Sciatic nerve (tissue), 2 donors: ENCODE data around the gene CHST11. TPM values are rescaled to one million over a fixed set of nuclear protein-coding genes. Genes with fewer than 3 reads are reported as not detected.

Experiments
- ATAC-seq: fragments of 200-7000 bp; cut with Tn5 transposase; one replicate; pipeline ENCODE4 v1.9.1; 2020; ENCODE audit warnings: mild to moderate bottlenecking, moderate library complexity
- DNase-seq: peaks from one replicate; pipeline ENCODE4 v3.0.0-alpha.2; 2020; ENCODE audit warnings: low spot score
- intact Hi-C: fragments of 100-400 bp; cut with DNase I; formaldehyde crosslinking; loops from one replicate; pipeline ENCODE4 v1.14.2; 2022
- total RNA-seq: library from RNA; stranded (reverse); fragmentation: NEBNext Ultra II Directional; extraction: Animal tissue kit (Norgen Biotek cat#: 25700); gene quantifications from one replicate; pipeline ENCODE4 v1.2.1, GENCODE V29; 2021
- donor health status: DM: no; HTN: no; CAD: no.
- donor health status: DM: no; HTN: no; CAD: no.

The CHST11 gene
- total RNA-seq, 1 donor from 2014 or later, result 19.2 TPM

DNA sequence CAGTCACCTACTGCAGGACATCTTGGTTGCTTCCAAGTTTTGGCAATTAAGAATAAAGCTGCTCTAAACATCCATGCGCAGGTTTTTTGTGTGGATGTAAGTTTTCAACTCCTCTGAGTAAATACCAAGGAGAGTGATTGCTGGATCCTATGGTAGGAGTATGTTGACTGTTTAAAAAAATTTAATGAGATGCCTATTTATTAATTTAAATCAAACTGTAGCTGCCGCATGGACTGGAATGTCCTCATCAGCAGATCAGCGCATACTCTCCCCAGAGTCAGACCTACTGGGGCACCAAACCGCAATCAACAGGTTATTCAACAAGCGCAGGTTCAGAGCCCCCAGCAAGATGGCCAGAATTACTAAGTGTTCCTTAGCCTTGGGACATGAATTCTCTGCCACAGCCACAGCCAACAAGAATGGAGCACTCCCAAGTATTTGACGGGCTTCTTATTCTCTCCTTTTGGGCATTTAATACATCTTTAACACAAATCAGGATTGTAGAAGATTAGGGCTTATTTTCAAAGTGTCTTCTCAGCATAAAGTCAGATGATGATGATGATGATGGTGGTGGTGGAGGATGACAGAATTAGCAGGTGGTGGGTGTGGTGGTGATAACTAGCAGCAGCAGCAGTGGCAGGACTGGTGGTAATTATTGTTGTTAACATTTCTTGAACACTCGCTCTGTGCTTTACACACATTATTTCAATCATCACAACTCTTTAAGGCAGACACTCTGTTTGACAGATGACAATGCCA is 170.7 kb downstream of the CHST11 start:
- intact Hi-C loops, result loop anchor here (1.0 kb wide), 1 partner anchor 46 kb away; no protein-coding TSS in a partner anchor
- DNase-seq (no peak), ATAC-seq (no peak)

DNA sequence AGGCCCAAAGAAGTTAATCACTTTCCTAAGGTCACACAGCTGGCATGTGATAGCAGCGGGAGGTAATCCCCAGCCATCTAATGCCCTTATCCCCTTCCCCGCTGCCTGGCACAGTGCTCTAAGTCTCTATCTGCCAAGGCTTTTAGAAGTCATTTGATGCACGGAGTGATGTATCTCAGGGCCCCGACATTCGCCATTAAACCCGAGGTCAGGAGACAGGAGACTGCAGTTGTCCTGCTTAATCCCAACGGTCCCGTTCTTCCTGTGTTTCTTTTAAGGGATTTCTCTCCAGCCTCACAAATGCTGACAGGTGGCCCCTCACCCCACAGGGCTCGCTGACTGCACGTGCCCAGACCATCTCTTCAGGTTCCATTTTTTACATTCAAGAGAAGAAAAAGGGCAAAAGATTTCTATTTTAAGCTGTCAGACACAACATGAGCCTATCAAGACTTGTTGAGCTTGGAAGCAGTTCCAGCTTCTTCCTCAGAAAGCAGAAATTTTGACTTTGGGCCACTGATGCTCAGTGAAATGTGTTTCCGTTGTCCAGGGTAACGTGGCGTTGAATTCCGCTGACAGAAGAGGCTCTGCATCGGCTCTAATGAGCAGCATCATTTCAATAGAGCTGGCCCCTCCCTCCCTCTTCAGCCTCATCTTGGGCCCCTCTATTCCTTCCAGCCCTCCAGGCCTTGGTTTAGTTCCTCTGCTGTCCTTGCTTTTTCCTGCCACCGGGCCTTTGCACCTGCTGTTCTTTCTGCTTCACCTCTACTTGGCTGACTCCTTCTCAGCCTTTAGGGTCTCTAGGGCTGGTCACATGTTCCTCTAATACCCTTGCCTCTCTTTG is 171.5 kb downstream of the CHST11 start:
- DNase-seq, result no peak
- intact Hi-C loops, result loop anchor here (1.0 kb wide), 1 partner anchor 45 kb away; no protein-coding TSS in a partner anchor
- no peak for ATAC-seq

DNA sequence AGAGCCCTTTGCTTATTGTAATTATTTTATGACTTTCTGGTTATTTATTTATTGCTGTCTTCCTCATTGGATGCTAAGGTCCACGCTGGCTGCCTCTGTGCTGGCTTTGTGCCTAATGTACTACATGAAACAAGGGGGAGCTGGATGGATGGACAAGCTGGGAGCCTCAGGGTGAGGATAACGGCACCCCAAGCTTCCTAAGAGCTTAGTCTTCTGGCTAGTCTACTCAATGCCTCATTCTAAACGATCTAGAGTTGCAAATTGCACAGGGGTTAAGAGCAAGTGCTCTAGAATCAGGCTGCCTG is 172.0 kb downstream of the CHST11 start:
- DNase-seq (no peak), ATAC-seq (no peak)
- intact Hi-C loops, result no loop called here

DNA sequence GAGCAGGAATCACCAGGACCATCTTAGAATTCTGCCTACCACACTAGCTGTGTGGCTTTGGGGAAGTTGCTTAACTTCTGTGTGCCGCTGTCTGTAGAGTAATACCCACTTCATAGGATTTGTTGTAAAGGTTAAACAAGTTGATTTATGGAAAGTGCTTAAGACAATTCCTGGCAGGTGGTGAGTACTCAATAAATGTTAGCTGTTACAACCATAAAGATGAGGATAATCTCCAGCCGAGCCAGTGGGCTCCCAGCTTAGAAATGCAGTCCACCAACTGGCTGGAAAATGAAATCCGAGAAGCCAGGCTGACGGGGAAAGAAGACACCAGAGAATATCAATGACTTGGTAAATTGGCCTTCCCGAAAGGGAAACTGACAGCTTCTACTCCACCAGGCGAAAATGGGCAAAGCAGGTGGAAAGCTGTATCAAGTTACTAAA is 173.5 kb downstream of the CHST11 start:
- intact Hi-C loops, result no loop called here
- ATAC-seq (no peak), DNase-seq (no peak)

DNA sequence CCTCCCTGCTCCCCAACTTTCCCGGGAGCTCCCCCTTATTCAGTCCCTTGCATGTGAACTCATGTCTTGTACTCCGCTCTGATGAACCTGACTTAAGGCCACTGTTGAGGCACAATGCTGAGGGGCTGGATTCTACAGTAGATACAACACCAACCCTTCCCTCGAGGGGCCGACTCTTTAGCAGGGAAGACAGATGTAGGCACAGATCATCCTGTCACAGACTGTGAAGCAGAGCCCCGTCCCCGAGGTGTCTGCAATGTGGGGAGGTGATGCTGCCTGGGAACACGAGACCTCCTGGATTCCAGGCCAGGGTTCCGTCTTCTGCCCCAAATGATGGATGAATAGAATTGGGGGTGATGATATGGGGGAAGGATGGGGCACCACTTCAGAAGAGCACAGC is 175.1 kb downstream of the CHST11 start:
- intact Hi-C loops, result no loop called here
- ATAC-seq, result no peak
- no peak for DNase-seq

DNA sequence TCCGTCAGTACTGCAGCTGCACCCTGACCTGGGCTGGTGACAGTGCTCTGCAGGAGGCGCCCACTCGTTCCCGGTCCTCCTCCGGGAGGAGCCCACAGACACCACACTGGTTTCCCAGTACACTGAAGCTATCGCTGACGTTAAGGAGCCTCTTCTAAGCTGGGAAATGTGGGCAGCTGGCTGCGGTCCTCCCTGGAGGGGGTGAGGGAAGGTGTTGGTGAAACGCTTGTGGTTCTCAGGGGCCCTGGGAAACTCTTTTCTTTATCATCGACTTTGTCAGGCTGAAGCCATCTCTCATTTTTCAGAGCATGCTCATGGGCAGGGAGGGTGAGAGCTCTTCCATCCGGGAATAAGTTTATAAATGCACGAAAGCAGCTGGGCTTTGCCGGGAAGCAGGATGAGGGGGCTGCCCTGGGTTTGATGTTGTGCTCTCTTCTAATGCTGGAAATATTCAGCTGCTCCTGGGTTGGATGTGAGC is 176.0 kb downstream of the CHST11 start:
- DNase-seq (no peak), ATAC-seq (peak; percentile 37)
- intact Hi-C loops, result no loop called here

DNA sequence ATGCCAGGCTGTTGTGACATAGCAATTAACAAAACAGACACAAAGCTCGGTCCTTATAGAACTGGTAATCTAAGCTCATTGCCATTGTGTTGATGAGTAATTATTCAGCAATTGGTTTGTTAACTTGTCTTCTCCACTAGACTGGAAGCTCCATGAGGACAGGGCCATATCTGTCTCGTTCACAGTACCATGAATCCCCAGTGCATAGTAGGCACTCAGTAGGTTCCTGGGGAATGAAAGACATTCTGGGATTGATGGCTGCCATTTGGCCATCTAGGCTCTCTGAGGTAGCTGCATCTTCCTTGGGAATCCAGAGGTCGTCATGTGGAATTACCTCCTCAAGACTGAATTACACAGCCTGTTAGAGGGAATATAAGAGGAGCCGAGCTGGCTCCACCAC is 177.3 kb downstream of the CHST11 start:
- intact Hi-C loops, result no loop called here
- ATAC-seq, result no peak
- DNase-seq, result no peak

DNA sequence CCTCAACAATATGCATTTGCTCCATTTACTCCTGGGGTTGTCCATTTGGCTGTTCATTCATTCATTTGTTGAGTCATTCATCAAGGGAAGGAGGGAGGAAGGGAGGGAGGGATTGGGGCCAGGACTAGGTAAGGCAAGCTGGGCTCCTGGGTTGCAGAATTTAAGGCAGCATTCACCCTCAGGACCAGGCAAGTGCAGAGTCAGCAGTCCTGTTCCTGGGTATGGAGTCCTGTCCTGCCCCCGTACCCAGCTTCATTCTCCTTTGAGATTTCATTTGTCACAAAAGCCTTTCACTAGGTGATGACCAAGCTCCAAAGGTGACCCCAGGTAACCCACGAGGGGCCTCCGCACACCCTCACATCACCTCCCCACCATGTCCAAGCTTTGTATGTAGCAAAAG is 178.1 kb downstream of the CHST11 start:
- intact Hi-C loops, result no loop called here
- DNase-seq (no peak), ATAC-seq (no peak)

DNA sequence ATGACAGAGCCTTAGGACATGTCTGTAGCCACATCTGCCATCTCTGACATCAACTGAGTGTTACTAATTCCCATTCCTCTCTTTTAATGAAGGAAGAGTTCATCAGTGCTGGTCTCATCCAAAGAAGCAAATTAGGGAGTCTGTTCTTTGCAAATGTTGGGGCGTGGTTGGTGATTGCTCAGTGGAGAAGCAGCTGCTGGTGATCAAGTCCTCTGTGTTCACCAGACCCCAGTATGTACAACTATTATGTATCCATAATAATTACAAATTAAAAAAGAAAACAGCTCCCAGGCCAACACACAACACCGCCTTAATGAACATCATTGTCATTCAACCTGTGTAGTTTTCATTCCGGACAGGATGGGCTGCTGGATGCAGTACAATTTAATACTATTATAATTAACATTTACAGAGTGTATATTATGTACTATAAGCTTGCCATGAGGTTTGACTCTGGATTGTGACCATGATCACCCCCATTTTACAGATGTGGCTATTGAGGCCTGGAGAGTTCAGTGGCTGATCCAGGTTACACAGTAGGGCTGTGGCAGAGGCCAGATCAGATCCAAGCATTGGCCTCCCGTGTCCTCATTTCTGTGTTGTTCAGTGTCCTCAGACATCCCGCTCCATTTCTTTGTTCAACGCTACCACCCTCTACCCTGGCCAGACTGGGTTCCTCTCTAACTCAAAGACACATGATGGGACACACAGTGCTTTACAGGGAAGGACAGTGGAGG is 179.0 kb downstream of the CHST11 start:
- intact Hi-C loops, result no loop called here
- no peak for ATAC-seq
- no peak for DNase-seq

DNA sequence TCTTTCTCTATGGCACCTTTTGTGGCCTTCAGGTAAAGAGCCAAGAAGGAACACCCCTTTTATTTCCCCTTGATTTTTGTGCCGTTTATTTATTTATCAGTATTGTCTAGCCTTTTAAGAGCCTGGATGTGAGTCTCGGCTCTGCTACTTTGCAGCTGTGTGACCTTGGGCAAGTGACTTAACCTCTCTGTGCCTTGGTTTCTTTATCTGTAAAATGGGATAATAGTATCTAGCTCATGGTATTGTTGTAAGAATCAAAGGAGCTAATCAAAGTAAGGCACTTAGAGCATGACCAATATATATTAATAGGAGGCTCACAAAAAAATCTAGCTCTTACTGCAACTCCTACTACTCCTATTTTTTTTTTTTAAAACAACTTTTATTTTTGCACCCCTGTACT is 179.7 kb downstream of the CHST11 start:
- no peak for ATAC-seq
- DNase-seq, result no peak
- intact Hi-C loops, result no loop called here

DNA sequence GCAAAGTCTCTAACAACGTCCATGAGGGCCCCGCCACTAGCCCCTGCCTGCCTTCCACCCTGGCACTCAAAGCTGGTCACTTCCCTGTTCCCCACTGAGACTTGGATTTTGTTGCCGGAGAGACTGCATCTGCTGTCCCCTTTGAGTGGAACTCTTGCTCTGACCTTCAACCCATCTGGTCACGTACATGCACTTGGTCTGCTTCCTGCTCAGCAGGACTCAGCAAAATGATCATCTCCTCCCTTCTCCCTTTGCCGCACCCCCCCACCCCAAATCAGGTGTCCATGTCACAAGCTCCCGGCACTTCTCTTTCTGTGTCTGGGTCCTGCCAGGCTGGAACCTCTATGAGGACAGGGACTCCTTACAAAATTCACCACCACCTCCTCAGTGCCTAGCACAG is 180.9 kb downstream of the CHST11 start:
- DNase-seq (no peak), ATAC-seq (peak; percentile 47)
- intact Hi-C loops, result no loop called here

DNA sequence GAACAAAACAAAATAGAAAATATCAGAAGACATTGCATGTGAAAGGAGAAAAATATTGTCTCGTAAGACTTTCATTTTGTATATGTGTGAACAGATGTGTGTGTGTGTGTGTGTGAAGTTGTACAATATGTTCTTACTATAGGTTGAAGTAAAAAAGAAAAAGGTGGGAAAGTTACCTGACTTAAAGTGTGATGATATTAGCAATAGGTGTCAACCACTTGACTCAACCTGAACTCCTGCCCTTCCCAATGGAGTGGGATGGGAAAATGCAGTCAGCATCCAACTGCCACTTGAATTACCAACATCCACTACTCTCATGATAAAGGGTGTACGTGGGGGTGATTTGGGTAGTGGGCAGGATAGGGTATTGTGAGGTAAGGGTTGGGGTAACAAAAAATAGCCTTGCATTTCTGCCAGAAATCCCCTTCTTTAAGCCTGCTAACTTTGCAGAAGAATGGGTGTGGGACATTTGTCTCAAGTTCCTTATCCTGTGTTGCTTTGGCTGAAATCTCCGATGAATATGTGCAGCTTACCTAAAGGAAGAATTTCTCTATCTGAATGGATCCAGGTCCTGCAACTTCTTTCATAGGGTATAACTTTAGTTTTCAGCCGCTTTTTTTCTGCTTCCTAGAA is 181.6 kb downstream of the CHST11 start:
- ATAC-seq (no peak), DNase-seq (no peak)
- intact Hi-C loops, result no loop called here

DNA sequence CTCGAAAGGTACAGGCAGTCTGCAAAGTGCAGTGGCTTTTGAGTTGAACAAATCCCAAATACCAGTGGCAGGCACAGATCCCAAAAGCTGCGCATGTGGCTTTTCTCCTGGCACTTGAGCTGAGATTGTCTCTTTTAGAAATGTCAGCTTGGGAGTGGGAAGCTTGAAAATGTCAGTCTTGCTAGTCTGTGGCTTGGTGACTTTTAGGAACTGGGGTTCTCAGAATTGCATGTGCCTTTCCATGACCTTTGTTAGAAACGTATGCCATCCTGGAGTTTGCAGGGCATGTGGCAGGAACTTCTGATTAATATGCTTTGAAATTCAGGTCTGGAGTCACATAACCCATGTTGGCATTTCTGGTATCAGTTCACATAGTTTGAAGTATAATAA is 182.1 kb downstream of the CHST11 start:
- no peak for ATAC-seq
- no peak for DNase-seq
- intact Hi-C loops, result no loop called here

DNA sequence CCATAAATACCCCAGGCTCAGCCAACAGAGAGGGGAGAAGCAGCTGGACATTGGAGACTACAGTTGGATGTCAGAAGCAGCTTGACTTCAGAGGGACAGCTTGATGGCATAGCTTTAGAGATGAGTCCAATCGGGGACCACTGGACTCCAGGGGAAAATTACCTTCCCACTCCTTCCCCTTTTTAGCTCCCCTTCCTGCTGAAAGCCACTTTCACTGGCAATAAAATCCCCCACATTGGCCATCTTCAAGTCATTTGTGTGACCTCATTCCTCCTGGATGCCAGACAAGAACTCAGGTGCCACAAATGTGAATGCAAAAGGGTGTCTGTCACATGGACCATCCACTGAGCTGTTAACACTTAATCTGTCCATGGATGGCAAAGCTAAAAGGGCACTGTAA is 184.2 kb downstream of the CHST11 start:
- ATAC-seq, result no peak
- intact Hi-C loops, result no loop called here
- no peak for DNase-seq

DNA sequence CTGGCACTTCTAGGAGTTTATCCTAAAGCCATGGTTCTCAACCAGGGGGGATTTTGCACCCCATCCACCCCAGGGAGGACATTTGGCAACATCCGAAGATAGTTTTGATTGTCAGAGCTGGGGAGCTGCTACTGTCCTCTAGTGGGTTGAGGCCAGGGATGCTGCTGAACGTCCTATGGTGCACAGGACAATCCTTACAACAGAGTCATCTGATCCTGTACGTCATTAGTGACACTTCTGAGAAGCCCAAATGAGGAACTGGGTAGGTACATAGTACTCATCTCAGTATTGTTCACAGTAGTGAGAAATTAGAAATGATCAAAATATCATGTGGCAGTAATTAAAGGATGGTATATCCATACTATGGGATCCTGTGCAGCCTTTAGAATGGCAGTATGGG is 185.1 kb downstream of the CHST11 start:
- intact Hi-C loops, result no loop called here
- peak; percentile 60 for ATAC-seq
- no peak for DNase-seq

DNA sequence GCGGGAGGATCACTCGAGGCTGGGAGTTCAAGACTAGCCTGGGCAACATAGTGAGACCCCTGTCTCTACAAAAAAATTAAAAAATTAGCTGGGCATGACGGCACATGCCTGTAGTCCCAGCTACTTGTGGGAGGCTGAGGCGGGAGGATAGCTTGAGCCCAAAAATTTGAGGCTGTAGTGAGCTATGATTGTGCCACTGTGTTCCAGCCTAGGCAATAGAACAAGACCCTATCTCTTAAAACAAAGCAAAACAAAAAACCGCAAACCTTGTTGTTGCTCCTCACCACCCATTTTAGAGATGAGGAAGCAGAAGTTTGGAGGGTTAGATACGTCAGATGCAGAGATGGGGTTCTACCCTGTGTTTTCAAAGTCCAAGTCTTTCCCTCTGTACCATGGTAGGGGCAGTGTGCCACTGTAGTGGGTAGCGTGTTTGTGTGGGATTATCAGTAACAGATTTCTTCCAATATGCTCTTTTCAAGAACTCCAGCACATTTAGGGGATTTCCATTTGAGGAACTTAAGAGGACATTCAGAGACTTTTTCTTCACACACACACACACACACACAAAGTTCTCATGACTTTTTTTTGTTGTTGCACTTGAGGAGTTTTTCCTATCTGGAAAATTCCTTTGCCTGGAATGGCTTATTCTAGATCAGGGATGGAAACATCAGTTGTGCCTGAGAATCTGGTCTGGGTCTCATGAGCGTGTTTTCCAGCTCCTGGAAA is 186.5 kb downstream of the CHST11 start:
- intact Hi-C loops, result no loop called here
- DNase-seq (no peak), ATAC-seq (peak; percentile 46)

DNA sequence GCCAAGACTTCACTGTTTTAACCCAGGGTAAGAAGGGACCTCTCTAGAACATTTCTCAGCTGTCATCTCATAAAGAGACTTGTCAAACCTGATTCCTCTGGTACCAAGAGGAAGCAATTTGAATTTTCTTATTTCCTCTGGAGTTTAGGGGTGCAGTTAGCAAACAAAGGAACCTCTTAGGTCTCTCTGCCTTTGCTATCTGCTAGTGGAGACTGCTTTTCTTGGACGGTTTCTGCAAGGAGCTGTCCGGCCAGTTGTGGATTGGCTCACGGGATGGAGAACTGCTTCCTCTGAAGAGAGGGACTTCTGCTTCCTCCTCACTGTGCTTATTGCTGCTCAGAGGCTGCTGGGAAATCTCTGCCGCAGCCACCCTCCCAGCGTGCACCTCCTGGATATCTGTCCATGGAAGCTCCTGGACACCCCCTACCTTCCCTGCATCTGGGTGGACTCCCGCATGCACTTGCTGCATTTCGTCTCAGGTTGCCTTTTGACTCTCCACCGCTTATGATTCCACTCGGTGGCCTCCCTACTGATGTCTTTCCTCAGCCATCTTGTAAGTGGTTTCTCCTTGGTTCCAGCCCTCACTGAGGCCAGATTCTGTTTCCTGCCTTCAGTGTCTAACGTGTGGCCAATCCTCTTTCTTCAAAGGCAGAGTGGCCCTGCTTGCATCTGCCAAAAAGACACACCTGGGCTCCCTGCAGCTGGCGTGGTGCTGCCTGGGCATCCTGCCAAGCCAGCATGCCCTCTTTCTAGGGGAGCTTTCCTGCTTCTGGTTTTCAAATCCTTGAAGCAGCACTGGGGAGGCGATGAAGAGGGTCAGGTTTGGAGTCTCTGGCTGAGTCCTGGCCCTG is 187.3 kb downstream of the CHST11 start:
- DNase-seq, result no peak
- peak; percentile 78 for ATAC-seq

DNA sequence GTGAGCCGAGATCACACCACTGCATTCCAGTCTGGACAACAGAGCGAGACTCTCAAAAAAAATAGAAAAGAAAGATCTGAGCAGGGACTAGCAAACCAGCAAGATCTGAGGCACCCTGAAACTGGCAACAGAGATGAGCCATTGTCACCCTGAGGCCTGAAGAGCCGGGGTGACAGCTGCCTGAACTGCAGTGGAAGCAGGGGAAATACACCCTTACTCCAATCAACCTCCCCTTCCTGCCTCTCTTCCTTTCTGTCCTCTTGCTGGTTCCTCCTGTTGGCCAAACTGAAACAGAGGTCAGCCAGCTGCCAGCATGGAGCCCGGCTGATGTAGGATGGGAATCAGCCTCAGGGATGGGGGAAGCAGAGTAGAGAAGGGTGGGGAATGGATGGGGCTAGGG is 192.0 kb downstream of the CHST11 start:
- intact Hi-C loops, result no loop called here
- no peak for ATAC-seq
- DNase-seq, result no peak

More for the DNA sequence above, 187.3 kb downstream of the CHST11 start:
- intact Hi-C loops, result no loop called here
